Cardiac septum (tissue), 1 donor: ENCODE data around the gene GPATCH1. TPM values are rescaled to one million over a fixed set of nuclear protein-coding genes. Genes with fewer than 3 reads are reported as not detected.
"Not testable (repeated sequence)": the region's sequence is repeated elsewhere in the genome, so short reads cannot be mapped to it uniquely, and the experiment has no call there.

Experiments used
- DNase-seq: peaks from one replicate; pipeline ENCODE4 v3.0.0-alpha.2; 2020; ENCODE audit warnings: low spot score
- intact Hi-C: fragments of 100-400 bp; cut with DNase I; formaldehyde crosslinking; loops from one replicate; pipeline ENCODE4 v1.14.0; 2022
- total RNA-seq: library from RNA; stranded (reverse); fragmentation: NEBNext Ultra II Directional; extraction: Animal tissue kit (Norgen Biotek cat#: 25700); gene quantifications from one replicate; pipeline ENCODE4 v1.2.1, GENCODE V29; 2021
- donor health status: DM: no; HTN: no; CAD: no.

GPATCH1 gene
- total RNA-seq, 1 donor from 2014 or later: 5.2 TPM

GRCh38 chr19:33100894-33101644 is 20.1 kb downstream of the GPATCH1 start:
- intact Hi-C loops: no loop called here
- DNase-seq: no peak

GRCh38 chr19:33102893-33103292 is 21.9 kb downstream of the GPATCH1 start:
- no peak for DNase-seq
- intact Hi-C loops: no loop called here

GRCh38 chr19:33108161-33108560 is 27.2 kb downstream of the GPATCH1 start:
- DNase-seq: no peak
- intact Hi-C loops: no loop called here

- no peak for DNase-seq
- intact Hi-C loops: no loop called here
Measured at GRCh38 chr19:33110137-33110910, 29.3 kb downstream of the GPATCH1 start.

- intact Hi-C loops: no loop called here
- no peak for DNase-seq
Measured at GRCh38 chr19:33111587-33111986, 30.6 kb downstream of the GPATCH1 start.

- intact Hi-C loops: no loop called here
- no peak for DNase-seq
Measured at GRCh38 chr19:33114312-33114711, 33.3 kb downstream of the GPATCH1 start.

- intact Hi-C loops: no loop called here
- no peak for DNase-seq
Measured at GRCh38 chr19:33117501-33117900, 36.5 kb downstream of the GPATCH1 start.

- DNase-seq: no peak
- intact Hi-C loops: no loop called here
Measured at GRCh38 chr19:33118643-33119042, 37.7 kb downstream of the GPATCH1 start.

GRCh38 chr19:33124207-33125098 is 43.5 kb downstream of the GPATCH1 start:
- intact Hi-C loops: loop anchor here (10.0 kb wide), 2 partner anchors 60 to 150 kb away; partner anchors contain the start of genes CEP89 and FAAP24
- DNase-seq: no peak

- no peak for DNase-seq
- intact Hi-C loops: loop anchor here (10.0 kb wide), 2 partner anchors 59 to 151 kb away; partner anchors contain the start of genes CEP89 and FAAP24
Measured at GRCh38 chr19:33125929-33126388, 45.0 kb downstream of the GPATCH1 start.

GRCh38 chr19:33126712-33127111 is 45.7 kb downstream of the GPATCH1 start:
- intact Hi-C loops: loop anchor here (10.0 kb wide), 2 partner anchors 58 to 152 kb away; partner anchors contain the start of genes CEP89 and FAAP24
- DNase-seq: not testable (repeated sequence)

- intact Hi-C loops: loop anchor here (10.0 kb wide), 2 partner anchors 55 to 155 kb away; partner anchors contain the start of genes CEP89 and FAAP24
- no peak for DNase-seq
Measured at GRCh38 chr19:33129901-33130300, 48.9 kb downstream of the GPATCH1 start.

- intact Hi-C loops: no loop called here
- DNase-seq: no peak
Measured at GRCh38 chr19:33130433-33130832, 49.5 kb downstream of the GPATCH1 start.

- intact Hi-C loops: no loop called here
Measured at GRCh38 chr19:33132021-33132420, 51.0 kb downstream of the GPATCH1 start, which contains the start of gene WDR88. WDR88 (plus strand) TSS chr19:33132114; CDS start chr19:33132170, 56 bp downstream.

GRCh38 chr19:33132425-33132824 is 51.4 kb downstream of the GPATCH1 start:
- DNase-seq: no peak
- intact Hi-C loops: no loop called here

More at GRCh38 chr19:33132021-33132420, 51.0 kb downstream of the GPATCH1 start, which contains the start of gene WDR88:
- no peak for DNase-seq

GRCh38 chr19:33133438-33134031 is 52.6 kb downstream of the GPATCH1 start:
- intact Hi-C loops: no loop called here

GRCh38 chr19:33134571-33135041 is 53.6 kb downstream of the GPATCH1 start:
- intact Hi-C loops: no loop called here
- no peak for DNase-seq

More at GRCh38 chr19:33133438-33134031, 52.6 kb downstream of the GPATCH1 start:
- no peak for DNase-seq

- intact Hi-C loops: no loop called here
Measured at GRCh38 chr19:33139165-33139564, 58.2 kb downstream of the GPATCH1 start.

More at GRCh38 chr19:33139165-33139564, 58.2 kb downstream of the GPATCH1 start:
- no peak for DNase-seq
